Psoas muscle (tissue), 8 donors: ENCODE results near the gene ITFG2. TPM values are rescaled to one million over a fixed set of nuclear protein-coding genes. Genes with fewer than 3 reads are reported as not detected.

ENCODE experiments used
- ATAC-seq, 4 donors: fragments of 200-7000 bp; cut with Tn5 transposase; one replicate each; pipeline ENCODE4 v1.9.1; 2020; ENCODE audit warnings: moderate library complexity in 3 of 4, mild to moderate bottlenecking in 2 of 4
- DNase-seq, 2 donors: peaks; one replicate each; pipeline ENCODE4 v3.0.0-alpha.2; 2020
- H3K27ac ChIP-seq: fragments of 200-600 bp; one replicate; pipeline ENCODE4 v1.8.0; 2022
- H3K27me3 ChIP-seq, 3 donors: fragments of 200-600 bp in 1 of 3; one replicate each; pipeline versions ENCODE4 v1.6.1 to v1.8.0; 2013 to 2022; ENCODE audit warnings: low read length in 2 of 3, mild to moderate bottlenecking in 2 of 3, moderate library complexity in 1 of 3; ENCODE audit not compliant: insufficient read depth in 3 of 3
- H3K36me3 ChIP-seq, 2 donors: fragments of 200-600 bp in 1 of 2; one replicate each; pipeline versions ENCODE4 v1.6.1 to v1.8.0; 2013 to 2022; ENCODE audit warnings: low read depth in 1 of 2, mild to moderate bottlenecking in 1 of 2, moderate library complexity in 1 of 2; ENCODE audit not compliant: insufficient read depth in 1 of 2
- H3K4me1 ChIP-seq: fragments of 200-600 bp; one replicate; pipeline ENCODE4 v1.8.0; 2022
- H3K4me3 ChIP-seq: fragments of 200-600 bp; one replicate; pipeline ENCODE4 v1.8.0; 2022; ENCODE audit warnings: mild to moderate bottlenecking
- H3K9me3 ChIP-seq: fragments of 200-600 bp; one replicate; pipeline ENCODE4 v1.8.0; 2022
- WGBS, 3 donors: extraction: QIAGEN DNeasy Blood & Tissue Kit; methylation state at CpG; one replicate each; pipeline versions ENCODE4 v1.1.6 to v1.1.7; 2013; 5-methylcytosine and 5-hydroxymethylcytosine counted together
- intact Hi-C, 2 donors: fragments of 100-400 bp; cut with DNase I; formaldehyde crosslinking; loops; one replicate each; pipeline versions ENCODE4 v1.11.0 to v1.14.2; 2022
- polyA plus RNA-seq, 3 donors: library from polyadenylated mRNA; stranded (reverse); fragments of 200-250 nt; gene quantifications; one replicate each; pipeline ENCODE4 v1.2.3, GENCODE V29; 2013
- total RNA-seq, 4 donors: library from RNA; stranded (reverse); fragmentation: NEBNext Ultra II Directional in 2 of 4; extraction: Animal tissue kit (Norgen Biotek cat#: 25700) in 2 of 4; gene quantifications; one replicate each; pipeline versions ENCODE4 v1.2.1 to v1.2.4, GENCODE V29; 2021 to 2023
- TF ChIP-seq, protein P1 (sequence below): fragments of 200-600 bp; IDR thresholded peaks from one replicate; pipeline ENCODE4 v1.8.0; 2022; ENCODE audit warnings: antibody characterized with exemption
- donor health status: healthy with polysubstance abuse.
- donor health status: DM: no; HTN: no; CAD: no; lungs with moderate emphysema.
- donor health status: Bipolar disorder and iron deficiency.
- donor health status: healthy.
- donor health status: DM: yes; HTN: yes; CAD: no.
- donor health status: DM: no; HTN: no; CAD: no.
- donor health status: DM: no; HTN: no; CAD: no.
- donor health status: DM: yes; HTN: yes; CAD: no.

Gene ITFG2
- total and polyA plus RNA-seq, 7 donors, result 5.1 to 12.8 (median 8.8) TPM

DNA sequence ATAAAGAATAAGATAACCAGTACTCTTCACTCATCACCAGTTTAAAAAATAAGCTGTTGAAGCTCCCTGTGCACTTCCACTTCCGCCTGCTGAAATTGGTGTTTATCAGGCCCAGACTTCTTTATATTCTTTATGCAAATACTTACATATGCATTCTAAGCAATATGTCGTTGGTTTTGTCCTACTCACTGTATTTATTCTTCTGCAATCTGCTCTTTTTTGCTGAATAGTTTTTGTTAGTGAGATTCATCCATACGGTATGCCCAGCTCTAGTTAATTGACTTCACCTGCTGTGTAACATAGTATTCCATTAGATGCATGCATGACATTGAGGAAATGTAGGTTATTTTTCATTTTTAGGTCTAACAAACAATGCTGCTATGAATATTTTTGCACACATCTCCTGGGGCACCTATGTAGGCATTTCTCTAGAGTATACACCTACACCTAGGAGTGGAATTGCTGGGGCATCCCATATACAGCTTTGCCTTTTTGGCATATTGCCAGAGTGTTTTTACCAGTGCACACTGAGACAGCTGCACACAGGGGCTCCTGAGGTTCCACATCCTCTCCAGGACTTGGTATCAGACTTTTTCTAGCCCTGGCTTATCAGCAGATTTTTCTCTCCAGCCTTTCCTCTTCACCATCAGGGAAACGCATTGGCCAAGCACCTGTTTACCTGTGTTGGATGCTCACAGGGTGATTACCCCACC, 23.4 kb downstream of the ITFG2 start:
- TF ChIP-seq, protein P1, sequence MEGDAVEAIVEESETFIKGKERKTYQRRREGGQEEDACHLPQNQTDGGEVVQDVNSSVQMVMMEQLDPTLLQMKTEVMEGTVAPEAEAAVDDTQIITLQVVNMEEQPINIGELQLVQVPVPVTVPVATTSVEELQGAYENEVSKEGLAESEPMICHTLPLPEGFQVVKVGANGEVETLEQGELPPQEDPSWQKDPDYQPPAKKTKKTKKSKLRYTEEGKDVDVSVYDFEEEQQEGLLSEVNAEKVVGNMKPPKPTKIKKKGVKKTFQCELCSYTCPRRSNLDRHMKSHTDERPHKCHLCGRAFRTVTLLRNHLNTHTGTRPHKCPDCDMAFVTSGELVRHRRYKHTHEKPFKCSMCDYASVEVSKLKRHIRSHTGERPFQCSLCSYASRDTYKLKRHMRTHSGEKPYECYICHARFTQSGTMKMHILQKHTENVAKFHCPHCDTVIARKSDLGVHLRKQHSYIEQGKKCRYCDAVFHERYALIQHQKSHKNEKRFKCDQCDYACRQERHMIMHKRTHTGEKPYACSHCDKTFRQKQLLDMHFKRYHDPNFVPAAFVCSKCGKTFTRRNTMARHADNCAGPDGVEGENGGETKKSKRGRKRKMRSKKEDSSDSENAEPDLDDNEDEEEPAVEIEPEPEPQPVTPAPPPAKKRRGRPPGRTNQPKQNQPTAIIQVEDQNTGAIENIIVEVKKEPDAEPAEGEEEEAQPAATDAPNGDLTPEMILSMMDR, result no peak
- Histone ChIP-seq H3K4me1 (peaks cover 6% of the 10 kb centered on the region), H3K27me3 (no peaks in the 10 kb centered on the region), H3K4me3 (no peak overlapping the region), H3K27ac (no peak overlapping the region), H3K36me3 (peaks cover 0 to 41% of the 10 kb centered on the region in 2 donors), H3K9me3 (no peaks in the 10 kb centered on the region)
- DNase-seq (no peak), ATAC-seq (no peak)
- intact Hi-C loops, result no loop called here
- 64 to 69% (median 67%) methylated on average over 4 of the region's 4 CpGs for WGBS, 3 donors

DNA sequence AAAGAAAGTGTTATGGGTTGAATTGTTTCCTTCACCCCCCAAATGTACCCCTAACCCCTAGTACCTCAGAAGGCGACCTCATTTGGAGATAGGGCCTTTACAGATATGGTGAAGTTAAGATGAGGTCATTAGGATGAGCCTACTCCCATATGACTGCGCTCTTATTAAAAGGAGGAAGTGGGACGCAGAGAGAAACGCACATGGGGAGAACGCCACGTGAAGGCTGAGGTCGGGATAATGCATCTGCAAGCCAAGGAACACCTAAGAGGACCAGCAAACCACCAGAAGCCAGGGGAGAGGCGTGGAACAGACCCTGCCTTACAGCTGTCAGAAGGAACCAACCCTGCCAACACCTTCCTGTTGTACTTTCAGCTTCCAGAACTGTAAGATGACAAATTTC, 24.1 kb downstream of the ITFG2 start:
- ATAC-seq, result no peak
- intact Hi-C loops, result no loop called here
- Histone ChIP-seq H3K36me3 (peaks cover 0 to 40% of the 10 kb centered on the region in 2 donors), H3K4me1 (peaks cover 6% of the 10 kb centered on the region), H3K9me3 (no peaks in the 10 kb centered on the region), H3K27me3 (no peaks in the 10 kb centered on the region), H3K4me3 (no peak overlapping the region), H3K27ac (no peak overlapping the region)
- WGBS, 3 donors, result 86 to 91% (median 86%) methylated on average over 8 of the region's 8 CpGs
- DNase-seq, result no peak
- TF ChIP-seq, protein P1, result no peak

DNA sequence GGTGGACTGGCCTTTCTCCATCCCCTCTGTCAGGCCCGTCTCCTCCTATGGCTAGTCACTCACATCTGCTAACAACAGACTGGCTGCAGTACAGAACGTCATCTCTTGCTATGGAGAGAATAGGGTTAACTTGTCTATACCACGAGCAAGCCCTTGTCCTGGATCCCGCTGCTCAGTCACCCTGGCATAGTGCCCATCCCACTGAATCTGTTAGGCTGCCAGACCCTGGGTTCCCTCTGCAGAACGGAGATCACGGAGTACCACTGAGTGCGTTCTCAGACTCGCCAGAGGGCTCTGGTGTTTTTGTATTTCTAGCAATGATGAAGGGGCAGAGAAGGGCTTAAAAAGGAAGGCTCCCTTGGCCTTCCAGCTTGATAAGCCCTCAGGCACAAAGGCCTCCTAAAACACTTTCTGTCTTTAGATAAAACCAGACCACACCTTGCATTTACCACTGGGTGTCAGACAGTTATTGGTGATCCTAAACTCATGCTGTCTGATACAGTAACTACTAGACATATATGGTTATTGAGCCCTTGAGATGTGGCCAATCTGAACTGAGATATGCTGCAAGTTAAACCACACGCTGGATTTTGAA, 28.7 kb downstream of the ITFG2 start:
- DNase-seq (no peak), ATAC-seq (no peak)
- Histone ChIP-seq H3K4me1 (peaks cover 4% of the 10 kb centered on the region), H3K36me3 (peaks cover 5 to 41% of the 10 kb centered on the region in 2 donors), H3K27ac (no peak overlapping the region), H3K9me3 (no peaks in the 10 kb centered on the region), H3K27me3 (no peaks in the 10 kb centered on the region), H3K4me3 (no peak overlapping the region)
- TF ChIP-seq, protein P1, result no peak
- 56 to 69% (median 63%) methylated on average over 9 of the region's 9 CpGs for WGBS, 3 donors
- intact Hi-C loops, result no loop called here

DNA sequence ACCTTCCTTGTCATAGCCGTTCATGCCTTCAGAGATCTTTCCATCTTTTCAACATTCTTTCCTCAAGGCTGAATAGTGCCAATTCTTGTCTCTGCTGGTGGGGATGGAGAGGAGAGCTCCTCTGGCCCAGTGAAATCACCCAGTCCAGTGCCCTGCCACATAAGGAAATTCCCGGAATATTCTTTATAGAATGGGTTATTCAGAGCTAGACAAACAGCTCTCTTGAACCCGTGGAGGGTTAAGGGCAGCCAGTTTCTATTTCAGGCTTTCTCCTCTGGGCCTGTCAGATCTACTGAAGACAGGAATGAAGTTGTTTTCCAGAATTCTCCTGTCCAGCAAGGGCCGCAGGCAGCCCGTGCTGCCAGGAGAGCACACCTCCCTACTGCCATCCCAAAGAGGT, 30.5 kb downstream of the ITFG2 start:
- no peak overlapping the region for H3K4me3 ChIP-seq
- ATAC-seq, result no peak
- no peak for DNase-seq
- H3K9me3 ChIP-seq, result no peaks in the 10 kb centered on the region
- 68 to 76% (median 75%) methylated on average over 5 of the region's 5 CpGs for WGBS, 3 donors
- no peaks in the 10 kb centered on the region for H3K27me3 ChIP-seq
- H3K27ac ChIP-seq, result no peak overlapping the region
- TF ChIP-seq, protein P1, result no peak
- H3K36me3 ChIP-seq, result peaks cover 5 to 35% of the 10 kb centered on the region in 2 donors
- intact Hi-C loops, result no loop called here
- peaks cover 6% of the 10 kb centered on the region for H3K4me1 ChIP-seq
